Choroid plexus epithelial cell (primary cell): ENCODE results near the gene COL28A1.

ENCODE experiments used
- DNase-seq: peaks from one replicate; pipeline ENCODE4 v3.0.0-alpha.2; 2010; ENCODE audit warnings: low read depth
- H3K4me3 ChIP-seq: 2 replicates; pipeline ENCODE4 v1.5.1; 2011; ENCODE audit warnings: low read depth, mild to moderate bottlenecking, control low read depth, low read length, moderate library complexity
- CTCF ChIP-seq: conservative IDR thresholded peaks from 2 replicates; pipeline ENCODE4 v1.5.1; 2011; ENCODE audit warnings: low read depth, mild to moderate bottlenecking, control low read depth, inconsistent platforms, low read length, moderate library complexity

COL28A1 gene

GRCh38 chr7:7424151-7424873, 111.4 kb downstream of the COL28A1 start:
- peak; percentile 82 for DNase-seq
- peak; percentile 99 for TF ChIP-seq CTCF
- H3K4me3 ChIP-seq = peak overlapping the region; percentile 65

GRCh38 chr7:7422641-7423040, 113.0 kb downstream of the COL28A1 start:
- no peak overlapping the region for H3K4me3 ChIP-seq
- no peak for TF ChIP-seq CTCF
- DNase-seq = no peak

GRCh38 chr7:7421826-7422225, 113.8 kb downstream of the COL28A1 start:
- no peak for TF ChIP-seq CTCF
- H3K4me3 ChIP-seq = no peak overlapping the region
- DNase-seq = no peak

GRCh38 chr7:7418997-7419396, 116.7 kb downstream of the COL28A1 start:
- TF ChIP-seq CTCF = no peak
- no peak for DNase-seq
- H3K4me3 ChIP-seq = no peak overlapping the region

- DNase-seq = no peak
- H3K4me3 ChIP-seq = no peak overlapping the region
- TF ChIP-seq CTCF = no peak
Measured at GRCh38 chr7:7417851-7418250, 117.8 kb downstream of the COL28A1 start.

- no peak overlapping the region for H3K4me3 ChIP-seq
- TF ChIP-seq CTCF = no peak
- DNase-seq = no peak
Measured at GRCh38 chr7:7417414-7417813, 118.3 kb downstream of the COL28A1 start.
